Hepatocyte (in vitro differentiated cells): ENCODE data around the gene FAM222A. TPM values are rescaled to one million over a fixed set of nuclear protein-coding genes. Genes with fewer than 3 reads are reported as not detected.

Experiments used
- DNase-seq: peaks from one replicate; pipeline ENCODE4 v3.0.0-alpha.2; 2016; ENCODE audit warnings: low spot score
- H2AFZ ChIP-seq: fragments of 200-600 bp; sonication (generic); 2 replicates; pipeline ENCODE4 v1.6.0; 2016; ENCODE audit warnings: antibody characterized with exemption, mild to moderate bottlenecking
- H3K27ac ChIP-seq: fragments of 200-600 bp; sonication (generic); 2 replicates; pipeline ENCODE4 v1.5.1; 2016; ENCODE audit warnings: mild to moderate bottlenecking
- H3K27me3 ChIP-seq: fragments of 200-600 bp; sonication (generic); 2 replicates; pipeline ENCODE4 v1.6.1; 2016
- H3K36me3 ChIP-seq: fragments of 200-600 bp; sonication (generic); replicated peaks from 2 replicates; pipeline ENCODE4 v1.5.1; 2016; ENCODE audit warnings: low read depth; ENCODE audit not compliant: insufficient read depth
- H3K4me1 ChIP-seq: fragments of 200-600 bp; sonication (generic); 2 replicates; pipeline ENCODE4 v1.5.1; 2016; ENCODE audit warnings: mild to moderate bottlenecking, moderate library complexity; ENCODE audit not compliant: insufficient read depth
- H3K4me2 ChIP-seq: fragments of 200-600 bp; sonication (generic); 2 replicates; pipeline ENCODE4 v1.6.0; 2016
- H3K4me3 ChIP-seq: fragments of 200-600 bp; sonication (generic); 2 replicates; pipeline ENCODE4 v1.5.1; 2016; ENCODE audit warnings: mild to moderate bottlenecking
- H3K79me2 ChIP-seq: fragments of 200-600 bp; sonication (generic); 2 replicates; pipeline ENCODE4 v1.6.0; 2017; ENCODE audit warnings: mild to moderate bottlenecking
- H3K9me2 ChIP-seq: fragments of 200-600 bp; sonication (generic); replicated peaks from 2 replicates; pipeline ENCODE4 v1.6.0; 2017; ENCODE audit warnings: mild to moderate bottlenecking; ENCODE audit not compliant: insufficient read depth
- H3K9me3 ChIP-seq: fragments of 200-600 bp; sonication (generic); 2 replicates; pipeline ENCODE4 v1.5.1; 2016; ENCODE audit warnings: low read depth, mild to moderate bottlenecking
- H4K20me1 ChIP-seq: fragments of 200-600 bp; sonication (generic); 2 replicates; pipeline ENCODE4 v1.6.0; 2016; ENCODE audit warnings: mild to moderate bottlenecking; ENCODE audit not compliant: insufficient read depth, poor library complexity, severe bottlenecking
- CTCF ChIP-seq: fragments of 200-600 bp; sonication (generic); IDR thresholded peaks from 2 replicates; pipeline ENCODE4 v1.5.1; 2016; ENCODE audit warnings: antibody characterized with exemption, mild to moderate bottlenecking; ENCODE audit not compliant: poor library complexity
- EZH2 ChIP-seq: fragments of 200-600 bp; sonication (generic); IDR thresholded peaks from 2 replicates; pipeline ENCODE4 v1.6.1; 2016; ENCODE audit warnings: antibody characterized with exemption, mild to moderate bottlenecking, borderline replicate concordance
- EZH2phosphoT487 ChIP-seq: fragments of 200-600 bp; sonication (generic); IDR thresholded peaks from one replicate; pipeline ENCODE4 v1.6.1; 2018; ENCODE audit warnings: antibody characterized with exemption, mild to moderate bottlenecking, low read depth, moderate library complexity; ENCODE audit not compliant: unreplicated experiment, severe bottlenecking
- WGBS: methylation state at CpG from one replicate; pipeline ENCODE4 v1.1.6; 2016; ENCODE audit warnings: low lambda C conversion rate; ENCODE audit errors: missing lambda C conversion rate; 5-methylcytosine and 5-hydroxymethylcytosine counted together
- polyA plus RNA-seq: library from polyadenylated mRNA; unstranded; fragments of >200 nt; fragmentation: Nextera tagmentation; extraction: Ambion mirVana; gene quantifications from 2 replicates; pipeline ENCODE4 v1.2.1, GENCODE V29; 2016
- total RNA-seq: library from RNA; depleted of rRNA; stranded (reverse); fragments of >200 nt; gene quantifications from 2 replicates; pipeline ENCODE4 v1.2.3, GENCODE V29; 2014

Gene FAM222A
- total and polyA plus RNA-seq, 2 experiments from 2014 or later: 7.4 to 11.3 TPM

GRCh38 chr12:109720152-109720856 lies 6.7 kb downstream of the FAM222A start:
- H2AFZ ChIP-seq: no peak overlapping the region
- DNase-seq: no peak
- whole genome bisulfite sequencing: 82% methylated on average over 12 of the region's 12 CpGs
- H3K27me3 ChIP-seq: peaks cover 15% of the 10 kb centered on the region
- H3K4me1 ChIP-seq: peaks cover 23% of the 10 kb centered on the region
- H3K4me3 ChIP-seq: no peak overlapping the region
- H3K9me2 ChIP-seq: no peaks in the 10 kb centered on the region
- H3K79me2 ChIP-seq: no peaks in the 10 kb centered on the region
- peaks cover 2% of the 10 kb centered on the region for H4K20me1 ChIP-seq
- TF ChIP-seq EZH2phosphoT487 (no peak), CTCF (no peak), EZH2 (no peak)
- H3K9me3 ChIP-seq: no peaks in the 10 kb centered on the region
- H3K27ac ChIP-seq: no peak overlapping the region
- no peaks in the 10 kb centered on the region for H3K36me3 ChIP-seq
- no peak overlapping the region for H3K4me2 ChIP-seq

- 77% methylated on average over 1 of the region's 1 CpG for WGBS
- Histone ChIP-seq H3K9me2 (no peaks in the 10 kb centered on the region), H2AFZ (no peak overlapping the region), H3K4me3 (no peak overlapping the region), H3K79me2 (no peaks in the 10 kb centered on the region), H3K27ac (no peak overlapping the region), H3K27me3 (peaks cover 15% of the 10 kb centered on the region), H3K9me3 (no peaks in the 10 kb centered on the region), H3K36me3 (no peaks in the 10 kb centered on the region), H3K4me1 (peaks cover 18% of the 10 kb centered on the region), H3K4me2 (no peak overlapping the region), H4K20me1 (peaks cover 2% of the 10 kb centered on the region)
- TF ChIP-seq EZH2phosphoT487 (no peak), CTCF (no peak), EZH2 (no peak)
- no peak for DNase-seq
Observed at GRCh38 chr12:109720857-109721189, 7.2 kb downstream of the FAM222A start.

- 88% methylated on average over 10 of the region's 10 CpGs for WGBS
- H3K27me3 ChIP-seq: peaks cover 15% of the 10 kb centered on the region
- peaks cover 14% of the 10 kb centered on the region for H3K4me1 ChIP-seq
- no peak for DNase-seq
- no peak overlapping the region for H2AFZ ChIP-seq
- H4K20me1 ChIP-seq: peaks cover 2% of the 10 kb centered on the region
- TF ChIP-seq EZH2 (no peak), EZH2phosphoT487 (no peak), CTCF (no peak)
- no peak overlapping the region for H3K27ac ChIP-seq
- H3K79me2 ChIP-seq: no peaks in the 10 kb centered on the region
- H3K36me3 ChIP-seq: no peaks in the 10 kb centered on the region
- no peaks in the 10 kb centered on the region for H3K9me3 ChIP-seq
- H3K4me3 ChIP-seq: no peak overlapping the region
- H3K9me2 ChIP-seq: no peaks in the 10 kb centered on the region
- H3K4me2 ChIP-seq: no peak overlapping the region
Observed at GRCh38 chr12:109721276-109721675, 7.7 kb downstream of the FAM222A start.
